DND-41 (cell line): Measurements from ENCODE around the gene SLC25A25.

Experiments used
- CTCF ChIP-seq: IDR thresholded peaks from 2 replicates; pipeline ENCODE4 v1.5.1; 2012; ENCODE audit warnings: borderline replicate concordance, low read length, moderate library complexity, mild to moderate bottlenecking; ENCODE audit not compliant: poor library complexity, severe bottlenecking; ENCODE audit errors: extremely low read depth
- EZH2 ChIP-seq: IDR thresholded peaks from 3 replicates; pipeline ENCODE4 v1.6.1; 2012; ENCODE audit warnings: borderline replicate concordance, low read depth, mild to moderate bottlenecking, moderate library complexity, low read length, inconsistent platforms; ENCODE audit not compliant: severe bottlenecking

DNA sequence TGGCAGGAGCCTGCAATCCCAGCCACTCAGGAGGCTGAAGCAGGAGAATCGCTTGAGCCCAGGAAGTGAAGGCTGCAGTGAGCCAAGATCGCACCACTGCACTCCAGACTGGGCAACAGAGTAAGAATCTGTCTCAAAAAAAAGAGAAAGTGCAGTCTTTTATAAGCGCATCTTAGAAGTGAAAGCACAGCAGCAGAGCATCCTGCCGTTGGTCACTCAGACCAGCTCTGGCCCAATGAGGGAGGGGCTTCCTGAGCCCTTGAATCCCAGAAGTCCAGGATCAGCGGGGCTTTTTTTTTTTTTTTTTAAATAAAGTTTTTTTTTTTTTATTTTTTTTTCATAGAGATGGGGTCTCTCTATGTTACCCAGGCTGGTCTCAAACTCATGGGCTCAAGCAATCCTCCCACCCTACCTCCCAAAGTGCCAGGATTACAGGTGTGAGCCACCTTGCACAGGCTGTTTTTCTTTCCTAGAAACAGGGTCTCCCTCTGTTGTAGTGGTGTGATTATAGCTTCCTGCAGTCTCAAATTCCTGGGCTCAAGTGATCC is 43.2 kb upstream of the SLC25A25 start:
- TF ChIP-seq CTCF (no peak), EZH2 (no peak)
